ENCODE results near the gene NFAM1.

The NFAM1 gene

GRCh38 chr22:42365111-42365865, 66.9 kb downstream of the NFAM1 start (continued):
- TF ChIP-seq, protein P1, sequence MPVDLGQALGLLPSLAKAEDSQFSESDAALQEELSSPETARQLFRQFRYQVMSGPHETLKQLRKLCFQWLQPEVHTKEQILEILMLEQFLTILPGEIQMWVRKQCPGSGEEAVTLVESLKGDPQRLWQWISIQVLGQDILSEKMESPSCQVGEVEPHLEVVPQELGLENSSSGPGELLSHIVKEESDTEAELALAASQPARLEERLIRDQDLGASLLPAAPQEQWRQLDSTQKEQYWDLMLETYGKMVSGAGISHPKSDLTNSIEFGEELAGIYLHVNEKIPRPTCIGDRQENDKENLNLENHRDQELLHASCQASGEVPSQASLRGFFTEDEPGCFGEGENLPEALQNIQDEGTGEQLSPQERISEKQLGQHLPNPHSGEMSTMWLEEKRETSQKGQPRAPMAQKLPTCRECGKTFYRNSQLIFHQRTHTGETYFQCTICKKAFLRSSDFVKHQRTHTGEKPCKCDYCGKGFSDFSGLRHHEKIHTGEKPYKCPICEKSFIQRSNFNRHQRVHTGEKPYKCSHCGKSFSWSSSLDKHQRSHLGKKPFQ (tag by site-specific recombination; IDR thresholded peaks at IDR 0.05), result no peak
- TF ChIP-seq ZBTB20 (tag by site-specific recombination; IDR thresholded peaks at IDR 0.05), result peak; percentile 50
- no peak for TF ChIP-seq ZNF670 (tag by site-specific recombination; IDR thresholded peaks at IDR 0.05; ENCODE audit: low read depth)
- peak; percentile 64 for TF ChIP-seq TCF7L2 (IDR thresholded peaks at IDR 0.05; ENCODE audit: borderline replicate concordance, low read depth, low read length)
- TF ChIP-seq ZBTB44 (tag by site-specific recombination; IDR thresholded peaks at IDR 0.05), result peak; percentile 28; the same call in 1 of the 2 replicates
- 0 out of 2 replicates have a peak, but pooled peaks have one; percentile 29 for TF ChIP-seq ZSCAN23 (tag by site-specific recombination; IDR thresholded peaks at IDR 0.05)
- TF ChIP-seq GLIS2 (tag by site-specific recombination; IDR thresholded peaks at IDR 0.05), result peak; percentile 95
- TF ChIP-seq ZNF2 (tag by site-specific recombination; IDR thresholded peaks at IDR 0.05), result no peak
- TF ChIP-seq SP2 (tag by site-specific recombination; IDR thresholded peaks at IDR 0.05), result peak; percentile 60
- TF ChIP-seq ZNF549 (tag by site-specific recombination; IDR thresholded peaks at IDR 0.05), result no peak
- TF ChIP-seq BCL11A (tag by site-specific recombination; IDR thresholded peaks at IDR 0.05; ENCODE audit: low read depth), result peak; percentile 79
- TF ChIP-seq ZNF202 (tag by site-specific recombination; IDR thresholded peaks at IDR 0.05; ENCODE audit: borderline replicate concordance), result no peak
- no peak for TF ChIP-seq ZNF513 (tag by site-specific recombination; IDR thresholded peaks at IDR 0.05)
- TF ChIP-seq ZBTB17 (tag by site-specific recombination; IDR thresholded peaks at IDR 0.05), result peak; percentile 49
- TF ChIP-seq PRDM1 (tag by site-specific recombination; IDR thresholded peaks at IDR 0.05), result no peak
- TF ChIP-seq ZNF571 (tag by site-specific recombination; IDR thresholded peaks at IDR 0.05), result no peak
- peak; percentile 82 for TF ChIP-seq OSR2 (tag by site-specific recombination; IDR thresholded peaks at IDR 0.05)
- TF ChIP-seq ZNF16 (tag by site-specific recombination; IDR thresholded peaks at IDR 0.05; ENCODE audit: low read depth), result no peak
- TF ChIP-seq ZNF580 (tag by site-specific recombination; IDR thresholded peaks at IDR 0.05), result no peak
- TF ChIP-seq ZFP3 (tag by site-specific recombination; IDR thresholded peaks at IDR 0.05; ENCODE audit: low read depth), result no peak
- TF ChIP-seq ZNF624 (tag by site-specific recombination; IDR thresholded peaks at IDR 0.05), result no peak
- TF ChIP-seq ZNF114 (tag by site-specific recombination; IDR thresholded peaks at IDR 0.05), result no peak
- TF ChIP-seq ZNF132 (tag by site-specific recombination; IDR thresholded peaks at IDR 0.05; ENCODE audit: borderline replicate concordance), result no peak
- TF ChIP-seq ZNF558 (tag by site-specific recombination; IDR thresholded peaks at IDR 0.05), result no peak
- peak; percentile 90 for TF ChIP-seq WT1 (tag by site-specific recombination; IDR thresholded peaks at IDR 0.05)
- no peak for TF ChIP-seq SALL2 (tag by site-specific recombination; IDR thresholded peaks at IDR 0.05; ENCODE audit: borderline replicate concordance)
- TF ChIP-seq HOXC10 (CRISPR knock-in tag; IDR thresholded peaks at IDR 0.05), result no peak
- no peak for TF ChIP-seq PRDM2 (tag by site-specific recombination; IDR thresholded peaks at IDR 0.05; ENCODE audit: borderline replicate concordance)
- TF ChIP-seq ZNF404 (tag by site-specific recombination; IDR thresholded peaks at IDR 0.05), result no peak

Data from HEK293 (cell line).